Right atrium auricular region (tissue), 2 donors: ENCODE measurements around the gene MUC7. TPM values are rescaled to one million over a fixed set of nuclear protein-coding genes. Genes with fewer than 3 reads are reported as not detected.

Source experiments
- DNase-seq: peaks from one replicate; pipeline ENCODE4 v3.0.0-alpha.2; 2019; ENCODE audit warnings: low spot score
- H3K27ac ChIP-seq, 2 donors: fragments of 200-600 bp; sonication (generic); 1 replicate in 1 of 2; 2 replicates in 1 of 2; pipeline ENCODE4 v1.5.1; 2016 to 2019
- H3K27me3 ChIP-seq, 2 donors: fragments of 200-600 bp; sonication (generic); one replicate each; pipeline versions ENCODE4 v1.5.1 to v1.6.0; 2017 to 2019
- H3K36me3 ChIP-seq: fragments of 200-600 bp; sonication (generic); one replicate; pipeline ENCODE4 v1.5.1; 2016
- H3K4me1 ChIP-seq, 2 donors: fragments of 200-600 bp; sonication (generic); one replicate each; pipeline versions ENCODE4 v1.5.1 to v1.6.0; 2017 to 2019
- H3K4me3 ChIP-seq, 2 donors: fragments of 200-600 bp; sonication (generic); 1 replicate in 1 of 2; 2 replicates in 1 of 2; pipeline ENCODE4 v1.5.1; 2017 to 2019; ENCODE audit warnings: mild to moderate bottlenecking in 1 of 2, moderate library complexity in 1 of 2
- H3K9me3 ChIP-seq, 2 donors: fragments of 200-600 bp; sonication (generic); one replicate each; pipeline ENCODE4 v1.5.1; 2019
- total RNA-seq, 2 donors: library from RNA; depleted of rRNA; stranded (reverse); fragments of >200 nt; gene quantifications; one replicate each; pipeline ENCODE4 v1.1.0, GENCODE V29; 2016
- TF ChIP-seq, protein P1 (sequence below), 2 donors: fragments of 200-600 bp; sonication (generic); IDR thresholded peaks; one replicate each; pipeline ENCODE4 v1.5.1; 2019; ENCODE audit warnings: antibody characterized with exemption in 2 of 2

MUC7 gene
- total RNA-seq, 2 donors from 2014 or later, result not detected

DNA sequence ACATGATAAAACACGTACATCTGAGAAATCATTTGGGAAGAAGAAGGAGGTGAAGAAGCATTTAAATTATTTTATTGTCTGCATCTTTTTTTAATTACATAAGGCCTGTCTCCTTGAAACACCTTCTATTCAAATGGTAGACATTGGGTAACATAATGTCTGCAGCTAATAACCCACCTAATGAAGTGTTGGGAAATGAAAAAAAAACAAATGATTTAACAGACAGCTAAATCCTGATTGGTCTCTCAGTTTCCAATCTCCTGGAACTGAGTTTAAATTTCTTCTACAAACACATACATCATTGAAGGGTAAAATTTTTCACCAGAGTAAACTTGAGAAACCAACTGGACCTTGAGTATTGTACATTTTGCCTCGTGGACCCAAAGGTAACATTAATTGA is 46.3 kb downstream of the MUC7 start, which contains the start of gene AMTN:
AMTN (plus strand) TSS at position 301 of the 400 bp plus-strand sequence. CDS start 209 bp downstream, outside the sequence.
- Histone ChIP-seq H3K36me3 (no peaks in the 10 kb centered on the region), H3K27me3 (no peaks in the 10 kb centered on the region), H3K9me3 (no peaks in the 10 kb centered on the region), H3K27ac (no peak within 1 kb of the TSS), H3K4me1 (no peaks in the 10 kb centered on the region), H3K4me3 (no peak within 1 kb of the TSS)
- DNase-seq, result no peak
- TF ChIP-seq, protein P1, sequence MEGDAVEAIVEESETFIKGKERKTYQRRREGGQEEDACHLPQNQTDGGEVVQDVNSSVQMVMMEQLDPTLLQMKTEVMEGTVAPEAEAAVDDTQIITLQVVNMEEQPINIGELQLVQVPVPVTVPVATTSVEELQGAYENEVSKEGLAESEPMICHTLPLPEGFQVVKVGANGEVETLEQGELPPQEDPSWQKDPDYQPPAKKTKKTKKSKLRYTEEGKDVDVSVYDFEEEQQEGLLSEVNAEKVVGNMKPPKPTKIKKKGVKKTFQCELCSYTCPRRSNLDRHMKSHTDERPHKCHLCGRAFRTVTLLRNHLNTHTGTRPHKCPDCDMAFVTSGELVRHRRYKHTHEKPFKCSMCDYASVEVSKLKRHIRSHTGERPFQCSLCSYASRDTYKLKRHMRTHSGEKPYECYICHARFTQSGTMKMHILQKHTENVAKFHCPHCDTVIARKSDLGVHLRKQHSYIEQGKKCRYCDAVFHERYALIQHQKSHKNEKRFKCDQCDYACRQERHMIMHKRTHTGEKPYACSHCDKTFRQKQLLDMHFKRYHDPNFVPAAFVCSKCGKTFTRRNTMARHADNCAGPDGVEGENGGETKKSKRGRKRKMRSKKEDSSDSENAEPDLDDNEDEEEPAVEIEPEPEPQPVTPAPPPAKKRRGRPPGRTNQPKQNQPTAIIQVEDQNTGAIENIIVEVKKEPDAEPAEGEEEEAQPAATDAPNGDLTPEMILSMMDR (IDR thresholded peaks at IDR 0.05), result no peak

DNA sequence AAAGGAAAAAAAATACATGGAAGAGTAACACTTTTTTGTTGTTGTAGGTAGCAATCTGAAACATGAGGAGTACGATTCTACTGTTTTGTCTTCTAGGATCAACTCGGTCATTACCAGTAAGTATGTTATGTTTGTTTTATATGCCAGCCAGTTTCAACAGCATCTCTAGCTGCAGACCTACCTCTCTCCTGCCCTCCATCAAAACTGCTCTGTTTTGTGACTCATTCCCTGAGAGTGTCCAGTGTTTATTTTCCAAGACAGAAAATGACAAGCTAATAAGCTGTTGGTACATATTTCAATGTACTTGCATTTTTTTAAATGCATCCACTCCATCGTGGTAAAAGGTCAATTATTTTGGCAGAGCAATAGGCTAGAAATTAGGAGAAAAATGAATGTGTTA is 46.7 kb downstream of the MUC7 start:
- H3K4me3 ChIP-seq, result no peak overlapping the region
- no peak overlapping the region for H3K27ac ChIP-seq
- no peaks in the 10 kb centered on the region for H3K9me3 ChIP-seq
- no peaks in the 10 kb centered on the region for H3K27me3 ChIP-seq
- no peaks in the 10 kb centered on the region for H3K4me1 ChIP-seq
- H3K36me3 ChIP-seq, result no peaks in the 10 kb centered on the region
- DNase-seq, result no peak
- TF ChIP-seq, protein P1 (IDR thresholded peaks at IDR 0.05), result no peak

DNA sequence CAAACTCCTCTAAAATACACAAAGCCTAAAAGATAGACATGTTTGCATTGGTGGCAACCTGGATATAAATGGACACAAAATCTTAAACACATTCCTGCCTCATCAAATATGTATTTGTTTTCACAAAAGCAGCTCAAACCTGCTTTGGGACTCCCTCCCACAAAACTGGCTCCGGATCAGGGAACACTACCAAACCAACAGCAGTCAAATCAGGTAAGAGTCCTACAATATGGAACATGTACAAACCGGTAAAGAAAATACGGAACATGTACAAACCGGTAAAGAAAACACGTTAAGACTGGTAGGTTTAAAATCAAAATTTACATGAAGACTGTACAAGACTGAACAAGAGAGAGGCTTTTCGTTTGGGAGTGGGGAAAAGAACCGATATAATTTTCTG is 50.6 kb downstream of the MUC7 start:
- no peaks in the 10 kb centered on the region for H3K4me1 ChIP-seq
- H3K36me3 ChIP-seq, result no peaks in the 10 kb centered on the region
- no peaks in the 10 kb centered on the region for H3K27me3 ChIP-seq
- no peak for DNase-seq
- TF ChIP-seq, protein P1 (IDR thresholded peaks at IDR 0.05), result no peak
- H3K4me3 ChIP-seq, result no peak overlapping the region
- H3K9me3 ChIP-seq, result no peaks in the 10 kb centered on the region
- no peak overlapping the region for H3K27ac ChIP-seq

DNA sequence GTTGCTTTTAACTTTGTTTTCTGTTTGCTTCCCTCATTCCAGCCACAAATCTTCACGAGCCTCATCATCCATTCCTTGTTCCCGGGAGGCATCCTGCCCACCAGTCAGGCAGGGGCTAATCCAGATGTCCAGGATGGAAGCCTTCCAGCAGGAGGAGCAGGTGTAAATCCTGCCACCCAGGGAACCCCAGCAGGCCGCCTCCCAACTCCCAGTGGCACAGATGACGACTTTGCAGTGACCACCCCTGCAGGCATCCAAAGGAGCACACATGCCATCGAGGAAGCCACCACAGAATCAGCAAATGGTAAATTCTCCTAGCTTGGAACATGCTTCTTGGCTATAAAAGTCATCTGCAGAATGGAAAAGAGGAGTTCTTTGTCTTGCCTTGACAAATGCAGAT is 59.0 kb downstream of the MUC7 start:
- no peak for DNase-seq
- no peak overlapping the region for H3K4me3 ChIP-seq
- no peaks in the 10 kb centered on the region for H3K36me3 ChIP-seq
- H3K9me3 ChIP-seq, result no peaks in the 10 kb centered on the region
- TF ChIP-seq, protein P1 (IDR thresholded peaks at IDR 0.05), result no peak
- H3K4me1 ChIP-seq, result no peaks in the 10 kb centered on the region
- no peaks in the 10 kb centered on the region for H3K27me3 ChIP-seq
- no peak overlapping the region for H3K27ac ChIP-seq

DNA sequence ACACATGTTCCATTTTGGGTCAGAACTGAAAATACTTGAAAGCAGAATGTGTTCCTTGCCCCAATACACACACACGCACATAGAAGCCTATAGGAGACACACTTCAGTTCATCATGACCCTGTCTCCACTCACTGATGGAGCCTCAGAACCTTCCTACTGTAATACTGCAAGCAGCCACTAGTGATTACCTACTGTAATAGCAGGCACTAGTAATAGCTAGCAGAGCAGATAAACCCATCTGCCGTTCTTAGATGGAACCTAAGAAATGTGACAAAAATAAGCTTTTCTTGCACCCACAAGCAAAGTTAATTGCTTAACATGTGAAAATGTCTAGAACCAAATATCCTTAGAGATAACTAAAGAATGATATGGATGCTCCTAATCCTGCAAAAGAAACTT is 60.0 kb downstream of the MUC7 start:
- no peak for DNase-seq
- TF ChIP-seq, protein P1 (IDR thresholded peaks at IDR 0.05), result no peak
- no peak overlapping the region for H3K4me3 ChIP-seq
- H3K27me3 ChIP-seq, result no peaks in the 10 kb centered on the region
- H3K27ac ChIP-seq, result no peak overlapping the region
- H3K9me3 ChIP-seq, result no peaks in the 10 kb centered on the region
- H3K36me3 ChIP-seq, result no peaks in the 10 kb centered on the region
- H3K4me1 ChIP-seq, result no peaks in the 10 kb centered on the region

Other genes starting within 250 kb of the MUC7 start
- not detected for gene FDCSP, start 246.1 kb upstream of the MUC7 start, total RNA-seq
- gene CSN3, start 229.6 kb upstream of the MUC7 start, total RNA-seq, result not detected
- gene CABS1, start 137.2 kb upstream of the MUC7 start, total RNA-seq, result not detected
- gene SMR3A, start 111.4 kb upstream of the MUC7 start, total RNA-seq, result not detected
- gene SMR3B, start 89.1 kb upstream of the MUC7 start, total RNA-seq, result not detected
- not detected for gene OPRPN, start 74.3 kb upstream of the MUC7 start, total RNA-seq
- not detected for gene AMTN, start 46.4 kb downstream of the MUC7 start, total RNA-seq
- gene AMBN, start 120.1 kb downstream of the MUC7 start, total RNA-seq, result not detected
- 10 to 100 TPM in 1 of 2 donors, 1 to 10 TPM in 1; 8.9 to 13.5 TPM for gene ENAM, start 156.5 kb downstream of the MUC7 start, total RNA-seq
- 1 to 10 TPM; 1.8 to 2.7 TPM for gene JCHAIN, start 194.3 kb downstream of the MUC7 start, total RNA-seq
- 10 to 100 TPM; 12.5 to 14.0 TPM for gene UTP3, start 216.3 kb downstream of the MUC7 start, total RNA-seq
- 10 to 100 TPM; 14.7 to 16.7 TPM for gene RUFY3, start 249.8 kb downstream of the MUC7 start, total RNA-seq